ENCODE measurements around the gene CDC25B.

CDC25B gene

GRCh38 chr20:3759884-3760283 lies 36.2 kb upstream of the CDC25B start:
- Histone ChIP-seq H3K36me3 (replicated peaks) (peaks cover 16% of the 10 kb centered on the region), H3K27ac (no peak overlapping the region), H3K27me3 (replicated peaks) (no peaks in the 10 kb centered on the region), H3K4me3 (ENCODE audit: low read depth, low read length) (no peak overlapping the region)
- in situ Hi-C loops (cut with HindIII; ENCODE audit: low pct_ligation_motif_present, low sequenced_read_pairs) = no loop called here
- DNase-seq = no peak
- TF ChIP-seq, protein P1, sequence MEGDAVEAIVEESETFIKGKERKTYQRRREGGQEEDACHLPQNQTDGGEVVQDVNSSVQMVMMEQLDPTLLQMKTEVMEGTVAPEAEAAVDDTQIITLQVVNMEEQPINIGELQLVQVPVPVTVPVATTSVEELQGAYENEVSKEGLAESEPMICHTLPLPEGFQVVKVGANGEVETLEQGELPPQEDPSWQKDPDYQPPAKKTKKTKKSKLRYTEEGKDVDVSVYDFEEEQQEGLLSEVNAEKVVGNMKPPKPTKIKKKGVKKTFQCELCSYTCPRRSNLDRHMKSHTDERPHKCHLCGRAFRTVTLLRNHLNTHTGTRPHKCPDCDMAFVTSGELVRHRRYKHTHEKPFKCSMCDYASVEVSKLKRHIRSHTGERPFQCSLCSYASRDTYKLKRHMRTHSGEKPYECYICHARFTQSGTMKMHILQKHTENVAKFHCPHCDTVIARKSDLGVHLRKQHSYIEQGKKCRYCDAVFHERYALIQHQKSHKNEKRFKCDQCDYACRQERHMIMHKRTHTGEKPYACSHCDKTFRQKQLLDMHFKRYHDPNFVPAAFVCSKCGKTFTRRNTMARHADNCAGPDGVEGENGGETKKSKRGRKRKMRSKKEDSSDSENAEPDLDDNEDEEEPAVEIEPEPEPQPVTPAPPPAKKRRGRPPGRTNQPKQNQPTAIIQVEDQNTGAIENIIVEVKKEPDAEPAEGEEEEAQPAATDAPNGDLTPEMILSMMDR (IDR thresholded peaks at IDR 0.05; ENCODE audit: low read depth, low read length, missing control alignments) = no peak

GRCh38 chr20:3760655-3761348 lies 35.3 kb upstream of the CDC25B start:
- no peak for DNase-seq
- in situ Hi-C loops (cut with HindIII; ENCODE audit: low pct_ligation_motif_present, low sequenced_read_pairs) = no loop called here
- Histone ChIP-seq H3K27ac (no peak overlapping the region), H3K27me3 (replicated peaks) (no peaks in the 10 kb centered on the region), H3K36me3 (replicated peaks) (peaks cover 13% of the 10 kb centered on the region), H3K4me3 (ENCODE audit: low read depth, low read length) (no peak overlapping the region)
- TF ChIP-seq, protein P1 (IDR thresholded peaks at IDR 0.05; ENCODE audit: low read depth, low read length, missing control alignments) = no peak

GRCh38 chr20:3763671-3764601 lies 32.2 kb upstream of the CDC25B start:
- H3K27ac ChIP-seq = no peak overlapping the region
- peaks cover 4% of the 10 kb centered on the region for H3K36me3 ChIP-seq (replicated peaks)
- H3K4me3 ChIP-seq (ENCODE audit: low read depth, low read length) = no peak overlapping the region
- no peak for DNase-seq
- H3K27me3 ChIP-seq (replicated peaks) = no peaks in the 10 kb centered on the region
- TF ChIP-seq, protein P1 (IDR thresholded peaks at IDR 0.05; ENCODE audit: low read depth, low read length, missing control alignments) = no peak
- in situ Hi-C loops (cut with HindIII; ENCODE audit: low pct_ligation_motif_present, low sequenced_read_pairs) = no loop called here

- Histone ChIP-seq H3K4me3 (ENCODE audit: low read depth, low read length) (no peak overlapping the region), H3K27me3 (replicated peaks) (no peaks in the 10 kb centered on the region), H3K36me3 (replicated peaks) (peaks cover 4% of the 10 kb centered on the region), H3K27ac (no peak overlapping the region)
- in situ Hi-C loops (cut with HindIII; ENCODE audit: low pct_ligation_motif_present, low sequenced_read_pairs) = no loop called here
- no peak for DNase-seq
- TF ChIP-seq, protein P1 (IDR thresholded peaks at IDR 0.05; ENCODE audit: low read depth, low read length, missing control alignments) = no peak
Observed at GRCh38 chr20:3764659-3765058, 31.5 kb upstream of the CDC25B start.

DNA sequence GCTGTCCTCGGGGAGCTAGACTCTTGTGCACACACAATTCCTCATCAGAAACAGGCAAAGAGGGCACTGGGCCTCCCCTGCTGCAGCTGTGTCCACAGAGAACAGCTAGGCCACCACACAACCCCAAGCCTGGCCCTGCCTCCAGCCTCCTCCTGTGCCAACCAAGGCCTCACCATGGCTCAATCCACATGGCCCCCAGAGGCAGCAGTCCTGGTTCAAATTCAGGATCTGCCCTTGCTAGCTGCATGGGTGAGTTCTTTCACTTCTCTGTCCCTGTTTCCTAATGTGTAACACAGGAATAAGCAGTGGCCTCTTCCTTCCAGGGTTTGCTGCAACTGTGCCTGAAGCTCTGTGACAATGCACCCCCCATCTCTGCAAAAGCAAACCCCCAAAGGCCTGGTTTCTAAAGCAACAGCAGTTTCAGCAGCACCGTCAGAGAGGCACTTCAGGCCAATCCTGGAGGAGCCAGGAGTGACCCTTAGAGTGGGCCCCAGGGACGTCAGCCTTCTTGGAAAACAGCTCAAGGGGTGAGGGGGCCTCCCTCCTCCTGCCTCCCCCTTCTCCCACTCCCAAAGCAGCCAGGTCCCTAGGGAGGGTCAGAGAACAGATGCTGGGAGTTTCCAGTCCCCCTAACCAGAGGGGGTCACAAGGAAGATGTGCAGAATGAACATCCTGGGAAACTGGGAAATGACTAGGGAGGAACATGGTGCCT lies 30.8 kb upstream of the CDC25B start:
- no peak for DNase-seq
- H3K36me3 ChIP-seq (replicated peaks) = peaks cover 4% of the 10 kb centered on the region
- TF ChIP-seq, protein P1 (IDR thresholded peaks at IDR 0.05; ENCODE audit: low read depth, low read length, missing control alignments) = no peak
- no peak overlapping the region for H3K27ac ChIP-seq
- H3K27me3 ChIP-seq (replicated peaks) = no peaks in the 10 kb centered on the region
- in situ Hi-C loops (cut with HindIII; ENCODE audit: low pct_ligation_motif_present, low sequenced_read_pairs) = no loop called here
- no peak overlapping the region for H3K4me3 ChIP-seq (ENCODE audit: low read depth, low read length)
